ENCODE measurements around the gene KDM4C. TPM values are rescaled to one million over a fixed set of nuclear protein-coding genes. Genes with fewer than 3 reads are reported as not detected.

The KDM4C gene
- polyA plus RNA-seq, 1 donor (not counting 4 experiments of a cell fraction or from before 2014, with no cell fraction given), result 17.2 TPM

- H3K4me2 ChIP-seq (ENCODE audit: control insufficient read depth, extremely low read depth, insufficient read depth, low read depth, low read length), result no peak overlapping the region
Measured at GRCh38 chr9:7174884-7175283, 417.1 kb downstream of the KDM4C start.

GRCh38 chr9:7176561-7176960 is 418.8 kb downstream of the KDM4C start:
- no peaks in the 10 kb centered on the region for H3K79me2 ChIP-seq (ENCODE audit: control insufficient read depth, insufficient read depth, low read length)
- dilution Hi-C loops (cut with MboI; ENCODE audit: extremely low pct_ligation_motif_present, low sequenced_read_pairs), result no loop called here
- no peak overlapping the region for H3K4me2 ChIP-seq (ENCODE audit: control insufficient read depth, extremely low read depth, insufficient read depth, low read depth, low read length)
- H2AFZ ChIP-seq (ENCODE audit: control insufficient read depth, low read length), result no peak overlapping the region
- H3K27me3 ChIP-seq (ENCODE audit: control insufficient read depth, extremely low read depth, insufficient read depth, low read length), result no peaks in the 10 kb centered on the region
- H3K9me1 ChIP-seq (ENCODE audit: control insufficient read depth, extremely low read depth, insufficient read depth, low read length), result no peaks in the 10 kb centered on the region
- H3K9me3 ChIP-seq (ENCODE audit: control insufficient read depth, low read depth, low read length), result no peaks in the 10 kb centered on the region
- H3K9ac ChIP-seq (ENCODE audit: control insufficient read depth, extremely low read depth, insufficient read depth, low read length), result no peak overlapping the region
- H3K4me3 ChIP-seq (ENCODE audit: control insufficient read depth in 2 of 3, extremely low read depth in 1 of 3, insufficient read depth in 2 of 3, low read depth in 1 of 3, low read length in 3 of 3), result no peak overlapping the region
- H3K36me3 ChIP-seq (ENCODE audit: control insufficient read depth in 2 of 2, extremely low read depth in 1 of 2, insufficient read depth in 2 of 2, low read length in 2 of 2), result peaks cover 2 to 10% of the 10 kb centered on the region in 2 experiments
- no peak for TF ChIP-seq EZH2 (IDR thresholded peaks at IDR 0.05; ENCODE audit: low read length)
- TF ChIP-seq CTCF (optimal IDR thresholded peaks at IDR 0.05 in 1 of 3, IDR thresholded peaks at IDR 0.05 in 1 of 3, conservative IDR thresholded peaks at IDR 0.05 in 1 of 3; ENCODE audit: extremely low read depth in 1 of 3, insufficient read depth in 2 of 3, low read length in 3 of 3), result no peak
- peaks cover 4% of the 10 kb centered on the region for H3K4me1 ChIP-seq (ENCODE audit: control insufficient read depth, extremely low read depth, insufficient read depth, low read length)
- no peak overlapping the region for H3K27ac ChIP-seq (ENCODE audit: control insufficient read depth, insufficient read depth, low read length)
- H4K20me1 ChIP-seq (ENCODE audit: control insufficient read depth, extremely low read depth, insufficient read depth, low read length), result no peaks in the 10 kb centered on the region
- FAIRE-seq (no peak), DNase-seq (ENCODE audit: low read depth, low spot score) (no peak)

More at GRCh38 chr9:7174884-7175283, 417.1 kb downstream of the KDM4C start:
- H3K27ac ChIP-seq (ENCODE audit: control insufficient read depth, insufficient read depth, low read length), result no peak overlapping the region
- H3K27me3 ChIP-seq (ENCODE audit: control insufficient read depth, extremely low read depth, insufficient read depth, low read length), result no peaks in the 10 kb centered on the region
- TF ChIP-seq EZH2 (IDR thresholded peaks at IDR 0.05; ENCODE audit: low read length) (no peak), CTCF (optimal IDR thresholded peaks at IDR 0.05 in 1 of 3, IDR thresholded peaks at IDR 0.05 in 1 of 3, conservative IDR thresholded peaks at IDR 0.05 in 1 of 3; ENCODE audit: extremely low read depth in 1 of 3, insufficient read depth in 2 of 3, low read length in 3 of 3) (no peak)
- H3K79me2 ChIP-seq (ENCODE audit: control insufficient read depth, insufficient read depth, low read length), result no peaks in the 10 kb centered on the region
- H3K4me1 ChIP-seq (ENCODE audit: control insufficient read depth, extremely low read depth, insufficient read depth, low read length), result peaks cover 4% of the 10 kb centered on the region
- FAIRE-seq (no peak), DNase-seq (ENCODE audit: low read depth, low spot score) (no peak)
- no peak overlapping the region for H2AFZ ChIP-seq (ENCODE audit: control insufficient read depth, low read length)
- H4K20me1 ChIP-seq (ENCODE audit: control insufficient read depth, extremely low read depth, insufficient read depth, low read length), result no peaks in the 10 kb centered on the region
- H3K4me3 ChIP-seq (ENCODE audit: control insufficient read depth in 2 of 3, extremely low read depth in 1 of 3, insufficient read depth in 2 of 3, low read depth in 1 of 3, low read length in 3 of 3), result no peak overlapping the region
- no peaks in the 10 kb centered on the region for H3K9me1 ChIP-seq (ENCODE audit: control insufficient read depth, extremely low read depth, insufficient read depth, low read length)
- H3K9ac ChIP-seq (ENCODE audit: control insufficient read depth, extremely low read depth, insufficient read depth, low read length), result no peak overlapping the region
- H3K36me3 ChIP-seq (ENCODE audit: control insufficient read depth in 2 of 2, extremely low read depth in 1 of 2, insufficient read depth in 2 of 2, low read length in 2 of 2), result peaks cover 2 to 10% of the 10 kb centered on the region in 2 experiments
- H3K9me3 ChIP-seq (ENCODE audit: control insufficient read depth, low read depth, low read length), result no peaks in the 10 kb centered on the region
- dilution Hi-C loops (cut with MboI; ENCODE audit: extremely low pct_ligation_motif_present, low sequenced_read_pairs), result no loop called here
